ENCODE results near the gene TRPV6. TPM values are rescaled to one million over a fixed set of nuclear protein-coding genes. Genes with fewer than 3 reads are reported as not detected.

TRPV6 gene
- total and polyA plus RNA-seq, 4 donors: 0.32 to 1.5 (median 0.36) TPM; not detected in 1

GRCh38 chr7:142913051-142913450, 27.5 kb upstream of the TRPV6 start (continued):
- no peak for TF ChIP-seq RXRA (IDR thresholded peaks at IDR 0.05)
- TF ChIP-seq EGR1 (IDR thresholded peaks at IDR 0.05; ENCODE audit: low read depth in 2 of 2): no peak
- TF ChIP-seq ATF3 (IDR thresholded peaks at IDR 0.05): no peak

GRCh38 chr7:142910481-142910880, 24.9 kb upstream of the TRPV6 start:
- no peak overlapping the region for H3K27ac ChIP-seq (ENCODE audit: low read depth in 1 of 2, low read length in 2 of 2)
- no peaks in the 10 kb centered on the region for H3K4me1 ChIP-seq (ENCODE audit: control insufficient read depth in 4 of 4, insufficient read depth in 4 of 4, low read length in 3 of 4)
- TF ChIP-seq RAD21 (IDR thresholded peaks at IDR 0.05) (no peak), FOXA2 (IDR thresholded peaks at IDR 0.05) (no peak), ZBTB33 (IDR thresholded peaks at IDR 0.05) (no peak), EGR1 (IDR thresholded peaks at IDR 0.05; ENCODE audit: low read depth in 2 of 2) (no peak), YY1 (IDR thresholded peaks at IDR 0.05) (no peak), NR2F2 (IDR thresholded peaks at IDR 0.05) (no peak), REST (IDR thresholded peaks at IDR 0.05) (no peak), JUND (IDR thresholded peaks at IDR 0.05) (no peak), HNF4G (IDR thresholded peaks at IDR 0.05) (no peak), HNF4A (conservative IDR thresholded peaks at IDR 0.05) (no peak), SP1 (IDR thresholded peaks at IDR 0.05) (no peak), ATF3 (IDR thresholded peaks at IDR 0.05) (no peak), GABPA (IDR thresholded peaks at IDR 0.05 in 1 of 2, conservative IDR thresholded peaks at IDR 0.05 in 1 of 2) (no peak), FOXA1 (IDR thresholded peaks at IDR 0.05) (no peak), CTCF (IDR thresholded peaks at IDR 0.05; ENCODE audit: low read depth, low read length, missing input control) (no peak), RXRA (IDR thresholded peaks at IDR 0.05) (no peak)
- H3K36me3 ChIP-seq (ENCODE audit: control insufficient read depth in 4 of 4, insufficient read depth in 3 of 4, low read depth in 1 of 4, low read length in 3 of 4): no peaks in the 10 kb centered on the region
- H3K9me3 ChIP-seq (ENCODE audit: control insufficient read depth in 4 of 4, low read length in 3 of 4): no peaks in the 10 kb centered on the region
- H3K4me3 ChIP-seq (ENCODE audit: low read depth in 1 of 3, low read length in 3 of 3): no peak overlapping the region
- H3K27me3 ChIP-seq (ENCODE audit: control insufficient read depth in 4 of 4, insufficient read depth in 4 of 4, low read length in 3 of 4): peaks cover 0 to 3% (median 0%) of the 10 kb centered on the region in 4 donors
- WGBS: 74% methylated on average over 2 of the region's 2 CpGs
- no peak overlapping the region for H3K9ac ChIP-seq (ENCODE audit: low read depth in 1 of 2, low read length in 2 of 2)
- no peak for DNase-seq (ENCODE audit: low spot score)

Data from liver (tissue), 9 donors.